ENCODE results near the gene APLF.

The APLF gene

DNA sequence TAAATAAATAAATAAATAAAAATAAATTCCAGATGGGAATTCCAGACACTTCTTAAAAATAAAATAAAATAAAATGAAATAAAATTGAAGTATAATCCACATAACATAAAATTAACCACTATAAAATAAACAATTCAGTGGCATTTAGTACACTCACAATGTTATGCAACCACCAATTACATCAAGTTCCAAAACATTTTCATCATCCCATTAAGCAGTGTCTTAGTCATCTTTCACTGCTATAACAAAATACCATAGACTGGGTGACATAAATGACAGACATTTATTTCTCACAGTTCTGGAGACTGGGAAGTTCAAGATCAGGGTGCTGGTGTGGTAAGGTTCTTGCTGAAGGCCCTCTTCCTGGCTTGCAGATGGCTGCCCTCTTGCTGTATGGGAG is 153.4 kb downstream of the APLF start:
- H3K9ac ChIP-seq (ENCODE audit: low read length): no peak overlapping the region
- peaks cover 8% of the 10 kb centered on the region for H3K9me3 ChIP-seq (ENCODE audit: control insufficient read depth, low read length)
- no peaks in the 10 kb centered on the region for H3K36me3 ChIP-seq (ENCODE audit: control insufficient read depth, insufficient read depth, low read length, severe bottlenecking)
- H3K4me3 ChIP-seq (ENCODE audit: low read length): no peak overlapping the region
- DNase-seq (ENCODE audit: low read depth): no peak
- no peaks in the 10 kb centered on the region for H3K4me1 ChIP-seq (ENCODE audit: control insufficient read depth, insufficient read depth, low read length)
- no peaks in the 10 kb centered on the region for H3K27me3 ChIP-seq (replicated peaks; ENCODE audit: control insufficient read depth, insufficient read depth, low read length)

DNA sequence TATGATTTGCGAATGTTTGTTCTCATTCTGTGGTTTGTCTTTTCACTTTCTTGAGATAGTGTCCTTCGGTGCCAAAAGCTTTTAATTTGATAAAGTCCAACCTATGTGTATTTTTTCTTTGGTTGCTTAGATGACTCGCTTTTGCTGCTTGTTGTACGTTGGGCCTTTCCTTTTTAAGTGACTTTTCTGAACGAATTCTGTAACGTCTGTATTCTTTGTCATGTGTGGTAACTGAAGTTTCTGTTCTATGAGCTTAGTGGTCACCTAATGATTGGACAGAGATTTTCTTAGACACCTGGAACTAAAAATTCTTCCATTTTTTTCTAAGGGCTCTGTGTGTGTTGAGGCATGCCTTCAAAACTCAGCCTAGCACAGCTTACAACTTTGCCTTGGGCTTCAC is 156.4 kb downstream of the APLF start:
- Histone ChIP-seq H3K4me1 (ENCODE audit: control insufficient read depth, insufficient read depth, low read length) (no peaks in the 10 kb centered on the region), H3K27me3 (replicated peaks; ENCODE audit: control insufficient read depth, insufficient read depth, low read length) (no peaks in the 10 kb centered on the region), H3K4me3 (ENCODE audit: low read length) (no peak overlapping the region), H3K9me3 (ENCODE audit: control insufficient read depth, low read length) (peaks cover 12% of the 10 kb centered on the region), H3K36me3 (ENCODE audit: control insufficient read depth, insufficient read depth, low read length, severe bottlenecking) (no peaks in the 10 kb centered on the region), H3K9ac (ENCODE audit: low read length) (no peak overlapping the region)
- no peak for DNase-seq (ENCODE audit: low read depth)

DNA sequence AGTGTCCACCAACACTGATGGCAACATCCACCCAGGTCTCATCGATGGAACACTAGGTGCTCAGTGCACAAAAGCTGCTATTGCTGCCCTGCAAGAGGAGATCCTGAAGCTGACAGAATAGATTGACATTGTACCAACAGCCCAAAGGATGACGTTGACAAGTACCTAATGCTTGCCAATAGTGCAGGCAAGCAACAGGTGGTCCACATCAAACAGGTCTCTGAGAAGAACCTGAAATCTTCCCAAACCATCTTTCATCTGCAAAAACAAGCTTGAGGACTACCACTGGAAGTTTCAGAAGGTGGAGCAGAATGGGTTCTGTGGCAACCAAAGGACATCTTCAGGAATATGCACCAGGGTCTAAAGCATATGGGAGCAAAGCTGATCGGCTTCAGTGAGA is 160.2 kb downstream of the APLF start:
- H3K36me3 ChIP-seq (ENCODE audit: control insufficient read depth, insufficient read depth, low read length, severe bottlenecking): no peaks in the 10 kb centered on the region
- no peaks in the 10 kb centered on the region for H3K4me1 ChIP-seq (ENCODE audit: control insufficient read depth, insufficient read depth, low read length)
- no peak for DNase-seq (ENCODE audit: low read depth)
- no peaks in the 10 kb centered on the region for H3K27me3 ChIP-seq (replicated peaks; ENCODE audit: control insufficient read depth, insufficient read depth, low read length)
- H3K9me3 ChIP-seq (ENCODE audit: control insufficient read depth, low read length): peaks cover 12% of the 10 kb centered on the region
- no peak overlapping the region for H3K9ac ChIP-seq (ENCODE audit: low read length)
- no peak overlapping the region for H3K4me3 ChIP-seq (ENCODE audit: low read length)

Data from adipocyte (in vitro differentiated cells).